Lower lobe of right lung (tissue), 2 donors: Measurements from ENCODE around the gene RARG. TPM values are rescaled to one million over a fixed set of nuclear protein-coding genes. Genes with fewer than 3 reads are reported as not detected.

Source experiments
- ATAC-seq, 2 donors: fragments of 200-7000 bp; cut with Tn5 transposase; one replicate each; pipeline ENCODE4 v1.9.1; 2020 to 2022; ENCODE audit warnings: mild to moderate bottlenecking in 2 of 2, moderate library complexity in 2 of 2
- DNase-seq: peaks from one replicate; pipeline ENCODE4 v3.0.0-alpha.2; 2020
- H3K27ac ChIP-seq: fragments of 200-600 bp; one replicate; pipeline ENCODE4 v1.8.0; 2022
- H3K27me3 ChIP-seq: fragments of 200-600 bp; one replicate; pipeline ENCODE4 v1.8.0; 2022; ENCODE audit warnings: low read depth
- H3K36me3 ChIP-seq: fragments of 200-600 bp; one replicate; pipeline ENCODE4 v1.8.0; 2022; ENCODE audit warnings: mild to moderate bottlenecking
- H3K4me1 ChIP-seq: fragments of 200-600 bp; one replicate; pipeline ENCODE4 v1.8.0; 2022
- H3K4me3 ChIP-seq: fragments of 200-600 bp; one replicate; pipeline ENCODE4 v1.8.0; 2022; ENCODE audit warnings: mild to moderate bottlenecking
- H3K9me3 ChIP-seq: fragments of 200-600 bp; one replicate; pipeline ENCODE4 v1.8.0; 2022
- CTCF ChIP-seq: fragments of 200-600 bp; IDR thresholded peaks from one replicate; pipeline ENCODE4 v1.8.0; 2022; ENCODE audit warnings: antibody characterized with exemption, mild to moderate bottlenecking
- intact Hi-C: fragments of 100-400 bp; cut with DNase I; formaldehyde crosslinking; loops from one replicate; pipeline ENCODE4 v1.11.0; 2022
- total RNA-seq: library from RNA; stranded (reverse); fragmentation: NEBNext Ultra II Directional; extraction: Animal tissue kit (Norgen Biotek cat#: 25700); gene quantifications from one replicate; pipeline ENCODE4 v1.2.1, GENCODE V29; 2021
- donor health status: DM: no; HTN: yes; CAD: no; lungs with severe emphysema.

The RARG gene
- total RNA-seq, 1 donor from 2014 or later = 30.1 TPM

GRCh38 chr12:53212931-53213330 is 19.1 kb downstream of the RARG start:
- no peak for ATAC-seq
- H3K9me3 ChIP-seq = no peaks in the 10 kb centered on the region
- H3K4me1 ChIP-seq = peaks cover 69% of the 10 kb centered on the region
- H3K27ac ChIP-seq = no peak overlapping the region
- TF ChIP-seq CTCF = no peak
- peaks cover 53% of the 10 kb centered on the region for H3K36me3 ChIP-seq
- intact Hi-C loops = loop anchor here (5.0 kb wide), 1 partner anchor 74 kb away; no protein-coding TSS in a partner anchor
- H3K4me3 ChIP-seq = no peak overlapping the region
- H3K27me3 ChIP-seq = no peaks in the 10 kb centered on the region
- DNase-seq = no peak

- peak; percentile 15 for TF ChIP-seq CTCF
- intact Hi-C loops = loop anchor here (5.0 kb wide), 1 partner anchor 76 kb away; no protein-coding TSS in a partner anchor
- Histone ChIP-seq H3K36me3 (peaks cover 53% of the 10 kb centered on the region), H3K27me3 (no peaks in the 10 kb centered on the region), H3K9me3 (no peaks in the 10 kb centered on the region), H3K4me1 (peaks cover 67% of the 10 kb centered on the region), H3K27ac (no peak overlapping the region), H3K4me3 (no peak overlapping the region)
- ATAC-seq (no peak), DNase-seq (no peak)
These were observed 20.3 kb downstream of the RARG start for GRCh38 chr12:53211476-53212381.

- no peak for ATAC-seq
- no peak for DNase-seq
- no peak for TF ChIP-seq CTCF
- Histone ChIP-seq H3K36me3 (peaks cover 53% of the 10 kb centered on the region), H3K27me3 (no peaks in the 10 kb centered on the region), H3K27ac (no peak overlapping the region), H3K4me3 (no peak overlapping the region), H3K9me3 (no peaks in the 10 kb centered on the region), H3K4me1 (peaks cover 65% of the 10 kb centered on the region)
- intact Hi-C loops = loop anchor here (5.0 kb wide), 1 partner anchor 76 kb away; no protein-coding TSS in a partner anchor
These were observed 21.2 kb downstream of the RARG start for GRCh38 chr12:53210843-53211242.

- intact Hi-C loops = no loop called here
- Histone ChIP-seq H3K27me3 (no peaks in the 10 kb centered on the region), H3K27ac (peak overlapping the region; percentile 46), H3K4me3 (peak overlapping the region; percentile 30), H3K36me3 (peaks cover 37% of the 10 kb centered on the region), H3K4me1 (peaks cover 46% of the 10 kb centered on the region), H3K9me3 (no peaks in the 10 kb centered on the region)
- ATAC-seq (peak; percentile 25 to 41), DNase-seq (no peak)
- no peak for TF ChIP-seq CTCF
These were observed 23.0 kb downstream of the RARG start for GRCh38 chr12:53208877-53209463.

GRCh38 chr12:53208435-53208834 is 23.6 kb downstream of the RARG start:
- Histone ChIP-seq H3K27ac (peak overlapping the region; percentile 46), H3K36me3 (peaks cover 31% of the 10 kb centered on the region), H3K4me1 (peaks cover 41% of the 10 kb centered on the region), H3K27me3 (no peaks in the 10 kb centered on the region), H3K9me3 (no peaks in the 10 kb centered on the region), H3K4me3 (no peak overlapping the region)
- DNase-seq (no peak), ATAC-seq (no peak)
- intact Hi-C loops = no loop called here
- TF ChIP-seq CTCF = no peak
